Uterus (tissue), 4 donors: ENCODE results near the gene GRAMD2B. TPM values are rescaled to one million over a fixed set of nuclear protein-coding genes. Genes with fewer than 3 reads are reported as not detected.

Experiments used
- DNase-seq, 2 donors: peaks; one replicate each; pipeline ENCODE4 v3.0.0-alpha.2; 2019 to 2020
- H3K27ac ChIP-seq, 2 donors: fragments of 200-600 bp; sonication (generic); 1 replicate in 1 of 2; 2 replicates in 1 of 2; pipeline ENCODE4 v1.5.1; 2016 to 2018
- H3K27me3 ChIP-seq, 2 donors: fragments of 200-600 bp; sonication (generic); one replicate each; pipeline ENCODE4 v1.5.1; 2018 to 2019; ENCODE audit warnings: control low read depth in 1 of 2
- H3K36me3 ChIP-seq, 2 donors: fragments of 200-600 bp; sonication (generic); one replicate each; pipeline ENCODE4 v1.5.1; 2019; ENCODE audit warnings: control low read depth in 1 of 2
- H3K4me1 ChIP-seq, 2 donors: fragments of 200-600 bp; sonication (generic); one replicate each; pipeline ENCODE4 v1.5.1; 2018 to 2019; ENCODE audit warnings: control low read depth in 1 of 2
- H3K4me3 ChIP-seq, 2 donors: fragments of 200-600 bp; sonication (generic); 1 replicate in 1 of 2; 2 replicates in 1 of 2; pipeline ENCODE4 v1.5.1; 2018 to 2019; ENCODE audit warnings: mild to moderate bottlenecking in 1 of 2
- H3K9me3 ChIP-seq, 2 donors: fragments of 200-600 bp; sonication (generic); one replicate each; pipeline ENCODE4 v1.5.1; 2019; ENCODE audit warnings: control low read depth in 1 of 2
- POLR2A ChIP-seq, 2 donors: fragments of 450-650 bp; IDR thresholded peaks; one replicate each; pipeline ENCODE4 v1.6.1; 2016; ENCODE audit warnings: antibody characterized with exemption in 2 of 2, mild to moderate bottlenecking in 1 of 2, moderate library complexity in 1 of 2
- intact Hi-C: fragments of 100-400 bp; cut with DNase I; formaldehyde crosslinking; loops from one replicate; pipeline ENCODE4 v1.15.1; 2023; ENCODE audit warnings: low total_unique reads
- total RNA-seq, 4 donors: library from RNA; depleted of rRNA in 3 of 4; stranded (reverse); fragments of >200 nt in 3 of 4; gene quantifications; one replicate each; pipeline versions ENCODE4 v1.1.0 to v1.2.4, GENCODE V29; 2014 to 2023
- TF ChIP-seq, protein P1 (sequence below), 4 experiments: fragments of 200-600 bp in 2 of 4; fragments of 450-650 bp in 2 of 4; sonication (generic) in 2 of 4; IDR thresholded peaks; one replicate each; pipeline ENCODE4 v1.5.1; 2016 to 2019; ENCODE audit warnings: antibody characterized with exemption in 4 of 4, mild to moderate bottlenecking in 2 of 4, moderate library complexity in 1 of 4
- donor health status: DM: yes; HTN: yes; CAD: no.

Gene GRAMD2B
- total RNA-seq, 4 donors from 2014 or later = 34.0 to 91.5 (median 58.8) TPM

DNA sequence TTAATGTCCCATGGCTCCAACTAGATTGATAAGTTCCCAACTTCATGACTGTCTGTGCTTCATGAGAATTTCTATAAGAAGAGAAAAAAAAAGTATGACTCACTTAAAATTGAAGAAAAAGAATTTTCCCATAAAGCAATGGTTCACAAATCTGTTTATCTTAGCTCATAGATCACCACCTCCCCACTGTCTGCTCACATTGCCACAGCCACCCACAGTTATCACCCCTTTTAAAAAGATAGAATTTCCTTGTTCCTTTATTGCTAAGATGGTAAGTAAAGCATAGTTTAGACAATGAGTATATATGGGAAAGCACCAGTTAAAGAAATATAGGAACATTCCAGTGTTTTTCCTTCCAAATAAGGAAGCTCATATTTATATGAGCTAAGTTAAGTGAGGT lies 104.7 kb downstream of the GRAMD2B start:
- Histone ChIP-seq H3K36me3 (no peaks in the 10 kb centered on the region), H3K4me1 (peaks cover 16 to 17% of the 10 kb centered on the region in 2 donors), H3K9me3 (no peaks in the 10 kb centered on the region)

GRCh38 chr5:126531543-126532120 lies 108.4 kb downstream of the GRAMD2B start:
- Histone ChIP-seq H3K4me3 (no peak overlapping the region), H3K27ac (peak overlapping the region; percentile 76 to 82), H3K27me3 (no peaks in the 10 kb centered on the region), H3K4me1 (peaks cover 0 to 7% of the 10 kb centered on the region in 2 donors), H3K36me3 (no peaks in the 10 kb centered on the region), H3K9me3 (no peaks in the 10 kb centered on the region)
- TF ChIP-seq POLR2A (IDR thresholded peaks at IDR 0.05) = no peak
- TF ChIP-seq, protein P1, sequence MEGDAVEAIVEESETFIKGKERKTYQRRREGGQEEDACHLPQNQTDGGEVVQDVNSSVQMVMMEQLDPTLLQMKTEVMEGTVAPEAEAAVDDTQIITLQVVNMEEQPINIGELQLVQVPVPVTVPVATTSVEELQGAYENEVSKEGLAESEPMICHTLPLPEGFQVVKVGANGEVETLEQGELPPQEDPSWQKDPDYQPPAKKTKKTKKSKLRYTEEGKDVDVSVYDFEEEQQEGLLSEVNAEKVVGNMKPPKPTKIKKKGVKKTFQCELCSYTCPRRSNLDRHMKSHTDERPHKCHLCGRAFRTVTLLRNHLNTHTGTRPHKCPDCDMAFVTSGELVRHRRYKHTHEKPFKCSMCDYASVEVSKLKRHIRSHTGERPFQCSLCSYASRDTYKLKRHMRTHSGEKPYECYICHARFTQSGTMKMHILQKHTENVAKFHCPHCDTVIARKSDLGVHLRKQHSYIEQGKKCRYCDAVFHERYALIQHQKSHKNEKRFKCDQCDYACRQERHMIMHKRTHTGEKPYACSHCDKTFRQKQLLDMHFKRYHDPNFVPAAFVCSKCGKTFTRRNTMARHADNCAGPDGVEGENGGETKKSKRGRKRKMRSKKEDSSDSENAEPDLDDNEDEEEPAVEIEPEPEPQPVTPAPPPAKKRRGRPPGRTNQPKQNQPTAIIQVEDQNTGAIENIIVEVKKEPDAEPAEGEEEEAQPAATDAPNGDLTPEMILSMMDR (IDR thresholded peaks at IDR 0.05) = no peak
- no peak for DNase-seq
- intact Hi-C loops = no loop called here

More for the DNA sequence above, 104.7 kb downstream of the GRAMD2B start:
- intact Hi-C loops = no loop called here
- no peaks in the 10 kb centered on the region for H3K27me3 ChIP-seq
- H3K4me3 ChIP-seq = no peak overlapping the region
- TF ChIP-seq, protein P1 (IDR thresholded peaks at IDR 0.05) = no peak
- no peak for TF ChIP-seq POLR2A (IDR thresholded peaks at IDR 0.05)
- no peak for DNase-seq
- H3K27ac ChIP-seq = no peak overlapping the region

DNA sequence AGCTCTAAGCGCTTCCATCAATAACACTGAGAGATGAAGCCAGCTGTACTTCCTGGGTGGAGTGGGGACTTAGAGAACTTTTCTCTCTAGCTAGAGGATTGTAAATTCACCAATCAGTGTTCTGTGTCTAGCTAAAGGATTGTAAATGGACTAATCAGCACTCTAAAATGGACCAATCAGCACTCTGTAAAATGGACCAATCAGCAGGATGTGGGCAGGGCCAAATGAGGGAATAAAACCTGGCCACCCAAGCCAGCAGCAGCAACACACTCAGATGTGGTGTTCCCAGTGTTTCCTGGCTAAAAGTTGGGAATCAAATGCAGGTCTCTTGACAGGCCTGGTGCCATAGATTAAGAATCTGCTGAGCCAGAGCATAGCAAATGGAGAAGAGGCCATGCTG lies 111.3 kb downstream of the GRAMD2B start:
- intact Hi-C loops = no loop called here
- DNase-seq = no peak

DNA sequence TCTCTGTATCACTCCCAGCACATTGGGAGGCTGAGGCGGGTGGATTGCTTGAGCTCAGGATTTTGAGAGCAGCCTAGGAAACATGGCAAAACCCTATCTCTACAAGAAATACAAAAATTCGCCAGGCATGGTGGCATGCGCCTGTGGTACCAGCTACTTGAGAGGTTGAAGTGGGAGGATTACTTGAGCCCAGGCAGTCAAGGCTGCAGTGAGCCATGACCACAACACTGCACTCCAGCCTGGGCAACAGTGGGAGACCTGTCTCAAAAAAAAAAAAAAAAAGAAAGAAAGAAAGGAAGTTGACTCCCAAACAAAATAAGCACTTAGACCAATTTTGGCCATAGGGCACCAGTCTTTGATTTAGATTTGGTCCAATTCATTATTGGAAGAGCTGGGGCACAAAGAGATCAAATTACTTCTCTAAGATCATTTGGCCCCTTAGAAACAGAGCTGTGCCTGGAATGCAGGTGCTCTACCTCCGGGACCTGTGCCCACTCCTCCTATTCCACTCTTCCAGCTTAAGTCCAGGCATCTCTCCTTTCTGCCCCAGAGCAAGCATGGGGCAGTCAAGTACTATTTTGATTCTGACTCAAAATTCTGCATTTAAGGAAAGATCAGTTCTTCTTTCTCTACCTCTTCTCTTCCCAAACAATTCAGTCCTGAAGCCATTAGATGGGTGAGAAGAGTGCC lies 112.8 kb downstream of the GRAMD2B start:
- TF ChIP-seq, protein P1 (IDR thresholded peaks at IDR 0.05) = no peak
- no peak for TF ChIP-seq POLR2A (IDR thresholded peaks at IDR 0.05)
- H3K27me3 ChIP-seq = no peaks in the 10 kb centered on the region
- H3K27ac ChIP-seq = peak overlapping the region; percentile 20 to 34
- H3K9me3 ChIP-seq = no peaks in the 10 kb centered on the region
- intact Hi-C loops = loop anchor here (5.0 kb wide), 1 partner anchor 184 kb away; no protein-coding TSS in a partner anchor
- H3K4me3 ChIP-seq = no peak overlapping the region
- H3K4me1 ChIP-seq = peaks cover 6 to 7% of the 10 kb centered on the region in 2 donors
- no peaks in the 10 kb centered on the region for H3K36me3 ChIP-seq
- no peak for DNase-seq

More for the DNA sequence above, 111.3 kb downstream of the GRAMD2B start:
- TF ChIP-seq, protein P1 (IDR thresholded peaks at IDR 0.05) = no peak
- no peak for TF ChIP-seq POLR2A (IDR thresholded peaks at IDR 0.05)
- Histone ChIP-seq H3K4me3 (no peak overlapping the region), H3K9me3 (no peaks in the 10 kb centered on the region), H3K4me1 (peaks cover 6 to 7% of the 10 kb centered on the region in 2 donors), H3K27me3 (no peaks in the 10 kb centered on the region), H3K36me3 (no peaks in the 10 kb centered on the region), H3K27ac (no peak overlapping the region)

DNA sequence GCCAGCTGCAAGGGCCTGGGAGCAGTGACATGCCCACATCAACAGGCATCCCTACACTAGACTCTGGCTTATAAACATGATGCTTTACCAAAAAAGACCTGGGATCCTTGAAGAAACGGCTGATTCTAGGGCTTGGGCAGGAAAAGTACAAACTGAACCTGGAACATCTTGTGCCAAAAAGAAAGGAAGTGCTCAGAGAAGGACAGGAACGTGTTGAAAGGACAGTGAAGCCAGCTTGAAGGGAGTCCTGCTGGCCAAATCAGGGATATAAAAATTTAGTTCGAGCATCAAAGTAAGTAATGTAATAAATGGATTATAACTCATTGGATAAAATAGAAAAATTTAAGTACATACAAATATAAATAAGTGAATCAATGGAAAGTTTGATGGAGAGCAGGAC lies 113.7 kb downstream of the GRAMD2B start:
- no peaks in the 10 kb centered on the region for H3K9me3 ChIP-seq
- peak overlapping the region; percentile 20 to 34 for H3K27ac ChIP-seq
- intact Hi-C loops = loop anchor here (5.0 kb wide), 1 partner anchor 185 kb away; no protein-coding TSS in a partner anchor

More for the DNA sequence above, 113.7 kb downstream of the GRAMD2B start:
- peaks cover 5 to 6% of the 10 kb centered on the region in 2 donors for H3K4me1 ChIP-seq
- TF ChIP-seq, protein P1 (IDR thresholded peaks at IDR 0.05) = peak in 1 of 4 experiments; percentile 8
- no peak for TF ChIP-seq POLR2A (IDR thresholded peaks at IDR 0.05)
- no peaks in the 10 kb centered on the region for H3K27me3 ChIP-seq
- no peak for DNase-seq
- H3K4me3 ChIP-seq = no peak overlapping the region
- no peaks in the 10 kb centered on the region for H3K36me3 ChIP-seq
